GM18870 (cell line): ENCODE measurements around the gene LDB2.
"Not testable (repeated sequence)": the region's sequence is repeated elsewhere in the genome, so short reads cannot be mapped to it uniquely, and the experiment has no call there.

ENCODE experiments used
- ATAC-seq: cut with Tn5 transposase; IDR thresholded peaks from one replicate; pipeline ENCODE4 v1.9.1; 2021; ENCODE audit warnings: moderate library complexity; ENCODE audit not compliant: unreplicated experiment

The LDB2 gene

DNA sequence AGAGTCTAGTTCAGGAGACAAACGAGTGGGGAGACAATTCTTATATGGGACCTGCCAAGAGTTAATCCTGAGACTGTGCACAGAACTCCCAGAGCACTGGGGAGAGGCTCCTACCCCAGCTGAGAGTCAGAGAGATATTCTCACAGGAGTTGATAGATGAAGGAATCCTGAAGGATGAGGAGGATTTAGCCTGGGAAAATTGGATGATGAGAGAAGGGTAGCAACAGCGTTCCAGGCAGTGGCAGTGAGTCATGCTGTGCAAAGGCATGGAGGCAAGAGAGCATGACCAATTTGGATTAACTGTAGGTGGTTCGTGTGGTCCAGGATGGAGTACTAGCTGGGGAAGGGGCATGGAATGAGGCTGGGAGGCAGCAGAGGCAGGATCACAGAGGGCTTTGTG lies 318.6 kb downstream of the LDB2 start:
- ATAC-seq = no peak

DNA sequence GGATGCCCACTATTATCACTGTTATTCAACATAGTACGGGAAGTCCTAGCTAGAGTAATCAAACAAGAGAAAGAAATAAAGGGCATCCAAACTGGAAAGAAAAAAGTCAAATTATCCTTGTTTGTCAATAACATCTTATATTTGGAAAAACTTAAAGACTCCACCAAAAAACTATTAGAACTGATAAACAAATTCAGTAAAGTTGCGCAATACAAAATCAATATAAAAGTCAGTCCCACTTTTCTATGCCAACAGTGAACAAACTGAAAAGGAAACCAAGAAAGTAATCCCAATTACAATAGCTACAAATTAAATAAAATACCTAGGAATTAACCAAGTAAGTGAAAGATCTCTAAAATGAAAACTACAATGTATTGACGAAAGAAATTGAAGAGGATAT lies 321.3 kb downstream of the LDB2 start:
- no peak for ATAC-seq

GRCh38 chr4:16574981-16575380 lies 323.5 kb downstream of the LDB2 start:
- no peak for ATAC-seq

DNA sequence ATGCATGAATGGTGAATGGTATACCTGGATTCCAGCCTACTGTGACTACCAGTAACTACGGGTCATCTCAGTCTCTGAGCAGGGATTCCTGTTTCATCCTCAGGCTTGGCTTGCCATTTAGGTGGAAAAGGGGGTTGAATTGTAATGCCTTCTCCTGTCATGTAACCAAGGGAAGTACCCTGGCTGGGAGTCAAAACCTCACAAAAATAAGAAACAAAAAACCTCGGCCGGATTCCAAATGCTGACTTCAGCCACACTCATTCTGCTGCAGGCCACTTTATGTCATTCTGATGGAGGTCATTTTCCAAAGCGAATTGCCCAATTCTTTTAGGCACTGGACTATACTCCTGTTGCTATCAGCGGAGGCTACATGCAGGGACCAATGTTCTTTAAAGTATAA lies 324.7 kb downstream of the LDB2 start:
- no peak for ATAC-seq

DNA sequence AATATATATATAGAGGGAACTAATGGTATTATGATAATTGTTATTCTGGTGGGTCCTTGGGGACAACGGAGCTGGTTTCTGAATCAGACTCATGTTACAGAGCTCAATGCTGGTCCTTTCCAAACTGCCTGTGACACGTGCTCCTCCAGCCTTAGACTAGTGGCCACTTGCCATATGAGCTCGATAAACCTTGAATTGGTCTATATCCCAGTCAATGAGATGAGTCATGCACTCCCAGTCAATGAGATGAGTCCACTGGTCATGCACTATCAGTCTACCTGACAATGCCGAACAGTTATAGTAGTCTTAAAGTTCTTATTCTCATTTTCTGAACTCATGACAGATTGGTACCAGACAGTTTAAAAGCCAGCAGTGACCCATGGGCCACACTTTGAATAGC lies 325.2 kb downstream of the LDB2 start:
- ATAC-seq = no peak

DNA sequence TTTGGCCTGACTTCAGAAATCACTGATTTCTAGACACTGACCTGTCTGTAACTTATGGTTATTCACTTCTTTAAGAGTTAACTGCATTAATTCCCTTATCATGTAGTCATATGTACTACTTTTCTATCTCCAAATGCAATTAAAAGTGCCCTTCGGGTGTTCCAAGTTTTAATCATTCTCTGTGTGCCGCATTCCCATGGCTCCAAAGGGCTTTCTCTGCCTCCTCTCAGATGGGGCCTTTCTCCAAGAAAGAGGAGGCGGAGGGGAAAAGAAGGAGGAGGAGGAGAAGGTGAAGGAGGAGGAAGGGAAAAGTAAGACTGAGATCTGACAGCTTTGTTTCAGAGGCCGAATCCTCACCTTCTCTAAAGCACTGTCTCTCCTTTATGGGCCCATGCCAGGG lies 325.8 kb downstream of the LDB2 start:
- ATAC-seq = no peak

DNA sequence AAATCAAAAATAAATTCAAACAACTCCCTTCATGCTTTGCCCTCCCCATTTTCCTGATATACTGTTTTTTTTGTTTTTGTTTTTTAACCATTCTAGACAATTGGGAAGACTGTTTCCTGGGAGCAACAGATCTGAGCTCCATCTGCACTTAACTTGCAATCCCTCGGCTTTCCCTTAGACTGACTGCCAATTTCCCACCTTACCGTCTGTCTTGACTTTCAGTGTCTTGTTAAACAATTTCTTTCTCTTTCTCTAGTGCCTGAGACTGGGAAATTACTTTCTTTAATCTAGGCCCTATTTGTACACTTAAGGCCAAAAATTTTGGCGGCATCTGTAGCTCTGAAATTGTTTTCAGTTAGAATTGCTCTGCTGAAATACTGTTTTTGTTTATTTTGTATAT lies 326.3 kb downstream of the LDB2 start:
- no peak for ATAC-seq

DNA sequence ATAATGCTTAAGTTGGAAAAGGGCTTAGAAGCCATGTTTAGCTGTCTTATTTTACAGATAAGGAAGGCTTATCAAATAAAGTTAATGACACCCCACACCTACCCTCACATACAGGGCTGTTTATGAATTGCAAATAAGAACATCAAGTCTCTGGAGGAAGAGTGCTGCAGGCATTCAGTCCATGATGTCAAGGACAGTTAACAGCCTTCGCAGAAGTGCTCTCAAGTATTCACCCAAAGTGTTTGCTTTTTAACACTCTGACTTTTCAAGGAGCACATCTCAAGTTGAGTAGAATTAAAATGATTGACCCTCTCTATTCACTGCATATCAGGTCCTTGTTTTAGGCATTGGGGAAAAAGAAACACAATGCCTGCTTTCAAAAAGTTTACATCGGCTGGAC lies 328.7 kb downstream of the LDB2 start:
- ATAC-seq = no peak

DNA sequence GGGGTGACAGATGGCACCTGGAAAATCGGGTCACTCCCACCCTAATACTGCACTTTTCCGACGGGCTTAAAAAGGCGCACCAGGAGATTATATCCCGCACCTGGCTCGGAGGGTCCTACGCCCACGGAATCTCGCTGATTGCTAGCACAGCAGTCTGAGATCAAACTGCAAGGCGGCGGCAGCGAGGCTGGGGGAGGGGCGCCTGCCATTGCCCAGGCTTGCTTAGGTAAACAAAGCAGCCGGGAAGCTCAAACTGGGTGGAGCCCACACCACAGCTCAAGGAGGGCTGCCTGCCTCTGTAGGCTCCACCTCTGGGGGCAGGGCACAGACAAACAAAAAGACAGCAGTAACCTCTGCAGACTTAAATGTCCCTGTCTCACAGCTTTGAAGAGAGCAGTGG lies 341.1 kb downstream of the LDB2 start:
- ATAC-seq = not testable (repeated sequence)

- no peak for ATAC-seq
These were observed 343.3 kb downstream of the LDB2 start for GRCh38 chr4:16555156-16555555.

DNA sequence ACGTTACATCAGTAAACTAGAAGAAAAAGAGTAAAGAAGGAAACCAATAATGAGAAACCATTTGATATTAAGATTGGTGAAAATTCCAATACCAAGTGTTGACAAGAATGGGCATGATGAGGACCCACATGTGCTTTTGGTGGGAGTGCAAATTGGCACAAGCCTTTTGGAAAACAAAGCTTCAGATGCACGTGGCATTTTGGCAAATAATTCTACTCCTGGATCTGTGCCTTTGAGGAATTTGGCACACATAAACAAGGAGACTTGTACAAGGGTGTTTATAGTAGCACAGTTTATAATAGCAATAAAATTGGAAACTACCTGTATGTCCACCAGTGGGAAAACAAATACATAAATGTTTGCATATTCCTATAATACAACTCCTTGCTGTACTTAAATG lies 347.9 kb downstream of the LDB2 start:
- ATAC-seq = no peak

GRCh38 chr4:16545656-16546055 lies 352.8 kb downstream of the LDB2 start:
- ATAC-seq = no peak

DNA sequence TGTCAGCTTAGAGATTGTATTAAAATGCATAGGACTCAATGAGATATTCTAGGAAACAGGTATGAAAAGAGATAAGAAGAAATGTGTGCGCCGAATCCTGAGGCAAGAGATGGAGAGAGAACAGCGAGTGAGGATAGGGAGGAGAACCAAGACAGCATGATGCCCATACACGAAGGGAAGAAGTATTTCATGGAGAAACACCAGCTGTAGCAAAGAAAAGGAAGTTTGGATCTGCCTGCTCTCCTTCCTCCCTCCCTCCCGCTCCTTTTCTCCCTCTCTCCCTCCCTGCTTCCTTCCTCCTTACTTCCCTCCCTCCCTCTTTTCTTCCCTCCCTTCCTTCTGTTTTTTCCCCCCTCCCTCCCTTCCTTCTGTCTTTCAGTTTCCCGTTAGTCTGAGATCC lies 353.6 kb downstream of the LDB2 start:
- ATAC-seq = no peak

DNA sequence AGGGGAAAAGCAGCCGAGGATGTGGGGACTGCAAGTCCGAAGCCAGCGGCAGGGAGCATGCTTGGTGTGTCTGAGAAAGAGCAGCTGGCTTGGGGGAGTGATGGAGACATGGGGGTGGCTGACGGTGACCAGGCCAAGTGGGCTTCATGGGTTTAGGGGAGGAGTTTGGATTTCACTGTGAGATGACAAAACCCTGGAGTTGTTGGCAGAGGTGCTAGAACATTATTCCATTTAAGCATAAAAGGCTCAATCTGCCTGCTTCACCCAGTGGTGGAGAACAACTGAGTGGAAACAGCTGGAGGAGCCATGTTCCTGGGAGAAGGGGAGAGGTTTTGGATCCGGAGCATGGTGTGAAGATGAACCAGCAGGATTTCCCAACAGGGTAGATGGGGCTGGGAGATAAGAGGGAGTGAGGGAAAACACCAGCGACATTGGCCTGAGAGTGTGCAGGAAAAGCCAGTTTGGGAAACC lies 354.2 kb downstream of the LDB2 start:
- no peak for ATAC-seq

DNA sequence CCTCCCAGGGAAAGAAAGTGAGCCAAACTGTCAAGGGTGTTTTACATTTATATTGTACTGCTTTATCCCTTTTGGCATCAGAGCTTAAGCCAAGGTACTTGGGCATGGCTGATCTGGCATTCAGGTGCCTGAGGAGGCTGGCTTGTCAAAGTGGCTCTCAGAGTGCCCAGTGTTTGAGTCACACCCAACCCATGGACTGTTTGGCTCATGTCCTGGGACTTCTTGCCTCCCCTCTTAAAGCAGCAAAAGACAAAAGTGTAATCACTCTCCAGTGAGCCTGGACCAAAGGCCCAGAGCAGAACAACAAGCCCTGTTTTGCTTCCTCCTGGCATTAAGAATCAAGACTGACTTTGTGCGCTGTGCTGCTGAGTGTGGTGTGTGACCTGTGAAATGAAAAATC lies 360.5 kb downstream of the LDB2 start:
- ATAC-seq = no peak

DNA sequence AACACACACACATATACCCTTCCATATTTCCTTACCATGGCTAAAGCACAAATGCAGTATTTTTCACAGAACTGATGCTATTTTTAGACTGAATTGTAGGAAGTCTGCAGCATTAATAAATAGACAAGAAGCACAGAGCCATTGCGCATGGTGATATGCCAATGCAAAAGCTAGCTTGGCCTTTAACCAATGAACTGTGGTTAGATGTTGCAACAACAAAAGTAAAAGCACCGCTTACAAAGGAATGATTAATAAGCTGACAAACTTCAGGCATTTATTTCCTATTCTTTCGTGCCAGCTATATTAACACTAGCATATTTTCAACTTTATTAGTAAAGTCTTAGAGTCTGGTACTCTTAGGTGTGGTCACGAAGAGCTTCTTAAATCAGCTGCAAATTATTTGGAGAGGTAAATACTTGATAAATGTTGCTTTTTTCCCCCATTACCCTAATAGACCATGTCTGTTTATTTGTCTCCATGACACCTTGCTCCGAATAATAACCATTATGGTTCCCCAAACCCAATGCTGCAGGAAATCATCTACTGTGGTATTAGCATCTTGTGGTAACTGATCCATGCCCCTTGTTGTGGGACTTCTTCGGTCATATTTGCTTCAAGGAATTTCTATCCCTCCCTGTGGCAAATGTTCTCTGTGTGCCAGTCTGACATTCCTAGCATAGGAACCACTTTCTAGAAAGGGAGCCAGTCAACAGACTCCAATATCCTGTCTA lies 366.0 kb downstream of the LDB2 start:
- ATAC-seq = no peak

- no peak for ATAC-seq
These were observed 367.5 kb downstream of the LDB2 start for GRCh38 chr4:16530688-16531635.

DNA sequence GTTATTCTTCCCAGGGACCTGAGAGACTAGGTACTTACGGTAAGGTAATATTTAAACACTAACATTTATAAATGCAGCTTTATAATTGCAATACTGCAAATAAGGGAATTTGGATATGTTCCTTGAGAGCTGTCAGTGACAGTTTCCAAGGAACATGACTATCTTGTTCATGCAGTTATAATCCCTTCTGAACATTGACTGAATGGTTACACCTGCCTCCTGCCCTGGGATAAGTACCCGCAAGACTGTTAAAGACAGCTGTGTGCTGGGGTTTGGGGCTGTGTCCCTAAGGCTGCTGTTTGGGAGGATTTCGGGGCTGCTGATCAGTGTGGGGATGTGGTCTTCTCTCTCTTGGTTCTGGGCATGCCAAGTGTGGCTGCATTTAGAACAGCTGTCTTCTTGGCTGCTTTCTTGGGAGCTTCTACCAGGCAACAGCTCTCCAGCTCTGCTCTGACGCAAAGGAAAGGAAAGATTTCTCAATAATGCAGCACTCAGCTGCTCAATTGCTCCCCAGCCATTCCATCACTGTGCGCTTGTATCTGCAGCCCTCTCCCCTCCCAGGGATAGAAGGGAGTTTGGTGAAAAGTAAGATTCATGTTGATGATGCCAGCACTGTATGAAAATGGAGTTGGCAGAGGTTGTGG lies 373.4 kb downstream of the LDB2 start:
- ATAC-seq = no peak

DNA sequence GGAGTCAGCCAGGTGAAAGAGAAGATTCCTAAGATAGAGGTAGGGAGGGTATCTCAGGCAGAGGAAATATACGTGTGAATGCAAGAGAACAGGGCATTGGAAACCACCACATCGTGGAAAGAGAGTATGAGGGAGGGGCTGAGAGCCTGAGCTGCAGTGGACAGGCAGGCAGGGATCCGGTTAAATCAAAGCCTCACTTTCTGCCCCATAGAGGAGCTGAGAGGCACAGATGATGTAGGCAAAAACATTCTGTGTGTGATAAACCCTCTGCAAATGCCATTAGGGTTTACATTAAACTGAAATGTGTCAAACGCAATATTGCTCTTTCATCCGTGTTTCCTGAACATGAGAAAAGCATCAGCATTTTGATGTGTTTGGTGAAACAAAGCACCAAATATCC lies 374.0 kb downstream of the LDB2 start:
- no peak for ATAC-seq

DNA sequence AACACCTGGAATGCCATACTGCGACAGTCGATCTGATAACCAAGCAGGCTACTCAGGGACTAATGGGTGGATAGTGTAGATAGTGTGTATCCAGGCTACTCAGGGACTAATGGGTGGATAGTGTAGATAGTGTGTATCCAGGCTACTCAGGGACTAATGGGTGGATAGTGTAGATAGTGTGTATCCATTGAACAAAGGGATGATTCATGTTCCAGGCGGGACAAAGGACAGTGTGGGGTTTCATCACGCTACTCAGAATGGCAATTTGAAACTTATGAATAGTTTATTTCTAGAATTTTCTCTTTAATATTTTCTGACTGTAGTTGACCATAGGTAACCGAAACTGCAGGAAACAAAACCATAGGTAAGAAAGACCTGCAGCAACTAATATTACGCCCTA lies 374.9 kb downstream of the LDB2 start:
- not testable (repeated sequence) for ATAC-seq

GRCh38 chr4:16521156-16521915 lies 377.1 kb downstream of the LDB2 start:
- no peak for ATAC-seq
